HFFc6 (cell line): ENCODE measurements around the gene CLCN1. TPM values are rescaled to one million over a fixed set of nuclear protein-coding genes. Genes with fewer than 3 reads are reported as not detected.
A peak's percentile ranks its signal among the peaks of the same experiment; 100 is the strongest.

ENCODE experiments used
- DNase-seq: peaks from one replicate; pipeline ENCODE4 v3.0.0-alpha.2; 2018
- H3K27ac Mint-ChIP-seq: 2 replicates; pipeline ENCODE4 v1.8.0; 2020; ENCODE audit warnings: mild to moderate bottlenecking, mixed read lengths
- H3K27me3 Mint-ChIP-seq: 2 replicates; pipeline ENCODE4 v1.8.0; 2021; ENCODE audit warnings: mild to moderate bottlenecking, moderate library complexity, mixed read lengths; ENCODE audit not compliant: insufficient read depth
- H3K36me3 Mint-ChIP-seq: 2 replicates; pipeline ENCODE4 v1.8.0; 2021; ENCODE audit warnings: low read depth, mixed read lengths
- H3K4me1 Mint-ChIP-seq: 2 replicates; pipeline ENCODE4 v1.8.0; 2020; ENCODE audit warnings: low read depth, mixed read lengths
- H3K4me3 Mint-ChIP-seq: 2 replicates; pipeline ENCODE4 v1.8.0; 2020; ENCODE audit warnings: mild to moderate bottlenecking, moderate library complexity, mixed read lengths
- H3K9me3 Mint-ChIP-seq: 2 replicates; pipeline ENCODE4 v1.8.0; 2020; ENCODE audit warnings: mild to moderate bottlenecking, mixed read lengths
- CTCF ChIP-seq: fragments of 200-600 bp; sonication (generic); IDR thresholded peaks from 2 replicates; pipeline ENCODE4 v1.5.0; 2021; ENCODE audit warnings: antibody characterized with exemption, mild to moderate bottlenecking
- total RNA-seq, 6 experiments: library from RNA; stranded (reverse); fragmentation: NEBNext Ultra II Directional; extraction: Animal tissue kit (Norgen Biotek cat#: 25700); gene quantifications; 2 replicates in 1 of 6; 3 replicates in 5 of 6; pipeline ENCODE4 v1.2.3, GENCODE V29; 2021

Gene CLCN1
- total RNA-seq, 6 experiments from 2014 or later: not detected

- Mint-ChIP-seq H3K4me1 (peaks cover 56% of the 10 kb centered on the region), H3K36me3 (peaks cover 27% of the 10 kb centered on the region), H3K27ac (peak overlapping the region; percentile 69), H3K27me3 (peaks cover 35% of the 10 kb centered on the region), H3K4me3 (peak overlapping the region; percentile 29; the same call in 1 of the 2 replicates), H3K9me3 (peaks cover 5% of the 10 kb centered on the region; the same call in 1 of the 2 replicates)
- DNase-seq: no peak
- TF ChIP-seq CTCF: no peak
These were observed 78.2 kb downstream of the CLCN1 start for GRCh38 chr7:143394068-143394467.

- H3K27ac Mint-ChIP-seq: no peak overlapping the region; the same call in 1 of the 2 replicates
- peaks cover 29% of the 10 kb centered on the region for H3K27me3 Mint-ChIP-seq
- TF ChIP-seq CTCF: no peak
- peaks cover 49% of the 10 kb centered on the region for H3K4me1 Mint-ChIP-seq
- peaks cover 5% of the 10 kb centered on the region; the same call in 1 of the 2 replicates for H3K9me3 Mint-ChIP-seq
- H3K4me3 Mint-ChIP-seq: no peak overlapping the region
- DNase-seq: no peak
- H3K36me3 Mint-ChIP-seq: peaks cover 20% of the 10 kb centered on the region
These were observed 78.9 kb downstream of the CLCN1 start for GRCh38 chr7:143394777-143395176.

- peaks cover 42% of the 10 kb centered on the region for H3K4me1 Mint-ChIP-seq
- peak; percentile 67 for TF ChIP-seq CTCF
- peaks cover 14% of the 10 kb centered on the region for H3K36me3 Mint-ChIP-seq
- no peak overlapping the region for H3K4me3 Mint-ChIP-seq
- DNase-seq: no peak
- peak overlapping the region; percentile 18; the same call in 1 of the 2 replicates for H3K27ac Mint-ChIP-seq
- H3K9me3 Mint-ChIP-seq: peaks cover 5% of the 10 kb centered on the region; the same call in 1 of the 2 replicates
- H3K27me3 Mint-ChIP-seq: peaks cover 25% of the 10 kb centered on the region
These were observed 79.6 kb downstream of the CLCN1 start for GRCh38 chr7:143395187-143396149.

- Mint-ChIP-seq H3K27me3 (peaks cover 27% of the 10 kb centered on the region), H3K36me3 (peaks cover 14% of the 10 kb centered on the region), H3K9me3 (peaks cover 5% of the 10 kb centered on the region; the same call in 1 of the 2 replicates), H3K4me1 (peaks cover 35% of the 10 kb centered on the region), H3K27ac (0 out of 2 replicates have a peak overlapping the region, but pooled peaks have one; percentile 18), H3K4me3 (no peak overlapping the region)
- TF ChIP-seq CTCF: no peak
- no peak for DNase-seq
These were observed 80.3 kb downstream of the CLCN1 start for GRCh38 chr7:143396182-143396581.

GRCh38 chr7:143396625-143397556, 81.0 kb downstream of the CLCN1 start:
- TF ChIP-seq CTCF: no peak
- no peak for DNase-seq
- Mint-ChIP-seq H3K9me3 (peaks cover 5% of the 10 kb centered on the region; the same call in 1 of the 2 replicates), H3K27me3 (peaks cover 31% of the 10 kb centered on the region), H3K36me3 (peaks cover 13% of the 10 kb centered on the region), H3K4me1 (peaks cover 28% of the 10 kb centered on the region), H3K27ac (no peak overlapping the region; the same call in 1 of the 2 replicates), H3K4me3 (no peak overlapping the region; the same call in 1 of the 2 replicates)
